Keratinocyte (primary cell): ENCODE results near the gene SCAF8. TPM values are rescaled to one million over a fixed set of nuclear protein-coding genes. Genes with fewer than 3 reads are reported as not detected.
A peak's percentile ranks its signal among the peaks of the same experiment; 100 is the strongest.

Experiments
- DNase-seq: peaks from one replicate; pipeline ENCODE4 v3.0.0-alpha.2; 2011; ENCODE audit warnings: low read depth, missing footprints, low spot score
- FAIRE-seq: peaks from 2 replicates; lab custom pipeline; 2011; peaks lifted over from hg19 to GRCh38; lab: Jason Lieb, UNC
- H2AFZ ChIP-seq: 2 replicates; pipeline ENCODE4 v1.6.0; 2012; ENCODE audit warnings: low read length, control low read depth, inconsistent platforms; ENCODE audit not compliant: control insufficient read depth
- H3K27ac ChIP-seq: 2 replicates; pipeline ENCODE4 v1.5.1; 2011; ENCODE audit warnings: low read length; ENCODE audit not compliant: control insufficient read depth, insufficient read depth
- H3K27me3 ChIP-seq: 3 replicates; pipeline ENCODE4 v1.6.0; 2011; ENCODE audit warnings: low read length; ENCODE audit not compliant: control insufficient read depth, insufficient read depth; ENCODE audit errors: extremely low read depth
- H3K36me3 ChIP-seq, 2 experiments: 2 replicates in 1 of 2; 3 replicates in 1 of 2; pipeline ENCODE4 v1.5.1; 2011; ENCODE audit warnings: low read length in 2 of 2, mild to moderate bottlenecking in 1 of 2; ENCODE audit not compliant: control insufficient read depth in 2 of 2, insufficient read depth in 2 of 2; ENCODE audit errors: extremely low read depth in 1 of 2
- H3K4me1 ChIP-seq: 3 replicates; pipeline ENCODE4 v1.5.1; 2011; ENCODE audit warnings: low read length; ENCODE audit not compliant: control insufficient read depth, insufficient read depth; ENCODE audit errors: extremely low read depth
- H3K4me2 ChIP-seq: 3 replicates; pipeline ENCODE4 v1.6.0; 2011; ENCODE audit warnings: low read depth, low read length; ENCODE audit not compliant: control insufficient read depth, insufficient read depth; ENCODE audit errors: extremely low read depth
- H3K4me3 ChIP-seq, 3 experiments: fragments of 200-600 bp in 1 of 3; sonication (generic) in 1 of 3; 2 replicates in 2 of 3; 3 replicates in 1 of 3; pipeline ENCODE4 v1.5.1; 2011 to 2016; ENCODE audit warnings: low read length in 3 of 3, mild to moderate bottlenecking in 3 of 3, control low read depth in 2 of 3, inconsistent platforms in 1 of 3, low read depth in 1 of 3, mixed read lengths in 1 of 3, mixed run types in 1 of 3, moderate library complexity in 1 of 3; ENCODE audit not compliant: control insufficient read depth in 2 of 3, insufficient read depth in 2 of 3; ENCODE audit errors: extremely low read depth in 1 of 3
- H3K79me2 ChIP-seq: 2 replicates; pipeline ENCODE4 v1.6.0; 2012; ENCODE audit warnings: low read length; ENCODE audit not compliant: control insufficient read depth, insufficient read depth
- H3K9ac ChIP-seq: 3 replicates; pipeline ENCODE4 v1.6.0; 2011; ENCODE audit warnings: low read length; ENCODE audit not compliant: control insufficient read depth, insufficient read depth; ENCODE audit errors: extremely low read depth
- H3K9me1 ChIP-seq: 3 replicates; pipeline ENCODE4 v1.6.0; 2011; ENCODE audit warnings: low read length; ENCODE audit not compliant: control insufficient read depth, insufficient read depth; ENCODE audit errors: extremely low read depth
- H3K9me3 ChIP-seq: 2 replicates; pipeline ENCODE4 v1.5.1; 2012; ENCODE audit warnings: low read depth, low read length; ENCODE audit not compliant: control insufficient read depth
- H4K20me1 ChIP-seq: 3 replicates; pipeline ENCODE4 v1.6.0; 2011; ENCODE audit warnings: low read length; ENCODE audit not compliant: control insufficient read depth, insufficient read depth; ENCODE audit errors: extremely low read depth
- CTCF ChIP-seq, 3 experiments: IDR thresholded peaks in 1 of 3; conservative IDR thresholded peaks in 1 of 3; optimal IDR thresholded peaks in 1 of 3; 2 replicates in 2 of 3; 3 replicates in 1 of 3; pipeline versions ENCODE3 to v1.5.1; 2011; ENCODE audit warnings: low read length in 3 of 3, mild to moderate bottlenecking in 3 of 3, moderate library complexity in 2 of 3, control low read depth in 1 of 3, inconsistent platforms in 1 of 3; ENCODE audit not compliant: insufficient read depth in 2 of 3; ENCODE audit errors: extremely low read depth in 1 of 3
- EZH2 ChIP-seq: IDR thresholded peaks from one replicate; pipeline ENCODE4 v1.6.1; 2012; ENCODE audit warnings: inconsistent platforms, mild to moderate bottlenecking, low read length, moderate library complexity
- dilution Hi-C: fragments of 300-500 bp; cut with MboI; formaldehyde crosslinking; loops from one replicate; pipeline ENCODE4 v1.7.0; 2020; ENCODE audit warnings: low sequenced_read_pairs; ENCODE audit not compliant: extremely low pct_ligation_motif_present
- polyA plus RNA-seq, 5 experiments: library from polyadenylated mRNA; depleted of rRNA in 3 of 5; stranded (reverse) in 3 of 5; stranded (forward) in 1 of 5; unstranded in 1 of 5; fragments of >200 nt; gene quantifications; 1 replicate in 1 of 5; 2 replicates in 3 of 5; 3 replicates in 1 of 5; pipeline versions ENCODE4 v1.2.1 to v1.2.3, GENCODE V29; 2011 to 2012; ENCODE audit warnings: missing spikeins in 2 of 5, low read depth in 1 of 5, low replicate concordance in 1 of 5

The SCAF8 gene
- polyA plus RNA-seq, 1 donor (not counting 4 experiments of a cell fraction or from before 2014, with no cell fraction given): 19.1 TPM

- peak overlapping the region in 2 of 3 experiments; percentile 46 to 63 for H3K4me3 ChIP-seq
- H3K9me3 ChIP-seq: no peaks in the 10 kb centered on the region
- no peaks in the 10 kb centered on the region for H3K27me3 ChIP-seq
- H3K36me3 ChIP-seq: no peaks in the 10 kb centered on the region
- dilution Hi-C loops: no loop called here
- no peak for TF ChIP-seq EZH2
- TF ChIP-seq CTCF (optimal IDR thresholded peaks at IDR 0.05 in 1 of 3, IDR thresholded peaks at IDR 0.05 in 1 of 3, conservative IDR thresholded peaks at IDR 0.05 in 1 of 3; ENCODE audit: extremely low read depth in 1 of 3, insufficient read depth in 2 of 3, low read length in 3 of 3): no peak
- H3K79me2 ChIP-seq: peaks cover 95% of the 10 kb centered on the region
- H3K4me1 ChIP-seq: peaks cover 36% of the 10 kb centered on the region
- DNase-seq: no peak
- H3K4me2 ChIP-seq: peak overlapping the region; percentile 84
- H3K27ac ChIP-seq: peak overlapping the region; percentile 80
- peaks cover 31% of the 10 kb centered on the region for H4K20me1 ChIP-seq
- peaks cover 5% of the 10 kb centered on the region for H3K9me1 ChIP-seq
- H3K9ac ChIP-seq: peak overlapping the region; percentile 50
- peak; percentile 90 for FAIRE-seq
- H2AFZ ChIP-seq: no peak overlapping the region
Observed at GRCh38 chr6:154758125-154758524, 24.9 kb downstream of the SCAF8 start.

- H3K9ac ChIP-seq: no peak overlapping the region
- no peak overlapping the region for H3K4me2 ChIP-seq
- no peak overlapping the region for H3K4me3 ChIP-seq
- no peaks in the 10 kb centered on the region for H3K36me3 ChIP-seq
- dilution Hi-C loops: no loop called here
- H3K9me1 ChIP-seq: peaks cover 4% of the 10 kb centered on the region
- TF ChIP-seq EZH2 (no peak), CTCF (optimal IDR thresholded peaks at IDR 0.05 in 1 of 3, IDR thresholded peaks at IDR 0.05 in 1 of 3, conservative IDR thresholded peaks at IDR 0.05 in 1 of 3; ENCODE audit: extremely low read depth in 1 of 3, insufficient read depth in 2 of 3, low read length in 3 of 3) (no peak)
- H2AFZ ChIP-seq: no peak overlapping the region
- no peak overlapping the region for H3K27ac ChIP-seq
- H3K9me3 ChIP-seq: no peaks in the 10 kb centered on the region
- peaks cover 2% of the 10 kb centered on the region for H3K4me1 ChIP-seq
- peaks cover 99% of the 10 kb centered on the region for H3K79me2 ChIP-seq
- FAIRE-seq: peak; percentile 41
- no peak for DNase-seq
- H4K20me1 ChIP-seq: peaks cover 30% of the 10 kb centered on the region
- H3K27me3 ChIP-seq: no peaks in the 10 kb centered on the region
Observed at GRCh38 chr6:154763650-154764049, 30.4 kb downstream of the SCAF8 start.
